NCI-H748 (cell line): ENCODE data around the gene GARRE1.
"Not testable (repeated sequence)": the region's sequence is repeated elsewhere in the genome, so short reads cannot be mapped to it uniquely, and the experiment has no call there.

Experiments used
- DNase-seq: peaks from one replicate; lab custom pipeline; 2025; ENCODE audit not compliant: unreplicated experiment; lab: John Stamatoyannopoulos, UW

GARRE1 gene

GRCh38 chr19:34230820-34231219, 23.5 kb upstream of the GARRE1 start:
- DNase-seq = no peak

GRCh38 chr19:34231439-34231838, 22.9 kb upstream of the GARRE1 start:
- no peak for DNase-seq

GRCh38 chr19:34232566-34233481, 21.5 kb upstream of the GARRE1 start:
- no peak for DNase-seq

GRCh38 chr19:34235425-34235940, 18.9 kb upstream of the GARRE1 start:
- DNase-seq = no peak

GRCh38 chr19:34236035-34236987, 18.0 kb upstream of the GARRE1 start:
- no peak for DNase-seq

GRCh38 chr19:34237283-34237682, 17.1 kb upstream of the GARRE1 start:
- DNase-seq = no peak

DNA sequence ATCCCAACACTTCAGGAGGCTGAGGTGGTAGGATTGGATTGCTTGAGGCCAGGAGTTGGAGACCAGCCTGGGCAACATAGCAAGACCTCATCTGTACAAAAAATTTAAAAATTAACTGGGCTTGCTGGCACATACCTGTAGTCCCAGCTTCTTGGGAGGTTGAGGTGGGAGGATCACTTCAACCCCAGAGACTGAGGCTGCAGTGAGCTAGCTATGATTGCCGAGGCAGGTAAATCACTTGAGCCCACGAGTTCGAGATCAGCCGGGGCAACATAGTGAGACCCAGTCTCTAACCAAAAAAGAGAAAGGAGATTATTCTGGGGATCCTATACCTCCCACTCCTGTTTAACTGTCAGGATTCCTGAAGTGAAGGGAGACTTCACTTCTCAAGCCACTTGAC, 16.4 kb upstream of the GARRE1 start:
- DNase-seq = no peak

DNA sequence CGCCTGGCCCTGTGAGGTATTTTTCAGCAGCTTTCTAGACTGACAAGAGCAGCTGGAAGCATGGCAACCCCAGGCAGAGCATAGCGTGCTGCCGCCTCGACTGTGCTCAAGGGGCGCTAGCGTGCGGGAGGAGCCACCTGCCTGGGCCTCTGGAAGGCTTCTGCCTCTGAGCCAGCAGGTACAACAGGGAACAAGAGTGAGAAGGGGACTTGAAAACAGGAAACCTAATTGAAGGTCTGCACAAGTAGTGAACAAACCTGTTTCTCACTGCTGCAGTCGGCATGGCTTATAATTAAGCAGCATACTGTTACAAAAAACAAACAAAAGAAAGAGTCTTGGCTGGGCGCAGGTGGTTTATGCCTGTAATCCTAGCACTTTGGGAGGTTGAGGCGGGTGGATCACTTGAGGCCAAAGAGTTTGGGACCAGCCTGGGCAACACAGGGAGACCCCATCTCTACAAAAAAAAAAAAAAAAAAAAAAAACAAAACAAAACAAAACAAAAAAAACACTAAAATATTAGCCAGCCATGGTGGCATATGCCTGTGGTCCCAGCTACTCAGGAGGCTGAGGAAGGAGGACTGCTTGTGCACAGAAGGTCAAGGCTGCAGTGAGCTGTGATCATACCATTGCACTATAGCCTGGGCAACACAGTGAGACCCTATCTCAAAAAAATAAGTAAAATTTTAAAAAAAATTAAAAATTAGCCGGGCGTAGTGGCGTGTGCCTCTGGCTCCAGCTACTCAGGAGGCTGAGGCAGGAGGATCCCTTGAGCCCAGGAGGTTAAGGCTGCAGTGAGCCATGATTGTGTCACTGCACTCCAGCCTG, 12.6 kb upstream of the GARRE1 start:
- DNase-seq = peak; percentile 84

- not testable (repeated sequence) for DNase-seq
These were observed 11.0 kb upstream of the GARRE1 start for GRCh38 chr19:34243138-34243875.

- no peak for DNase-seq
These were observed 10.3 kb upstream of the GARRE1 start for GRCh38 chr19:34243876-34244578.

DNA sequence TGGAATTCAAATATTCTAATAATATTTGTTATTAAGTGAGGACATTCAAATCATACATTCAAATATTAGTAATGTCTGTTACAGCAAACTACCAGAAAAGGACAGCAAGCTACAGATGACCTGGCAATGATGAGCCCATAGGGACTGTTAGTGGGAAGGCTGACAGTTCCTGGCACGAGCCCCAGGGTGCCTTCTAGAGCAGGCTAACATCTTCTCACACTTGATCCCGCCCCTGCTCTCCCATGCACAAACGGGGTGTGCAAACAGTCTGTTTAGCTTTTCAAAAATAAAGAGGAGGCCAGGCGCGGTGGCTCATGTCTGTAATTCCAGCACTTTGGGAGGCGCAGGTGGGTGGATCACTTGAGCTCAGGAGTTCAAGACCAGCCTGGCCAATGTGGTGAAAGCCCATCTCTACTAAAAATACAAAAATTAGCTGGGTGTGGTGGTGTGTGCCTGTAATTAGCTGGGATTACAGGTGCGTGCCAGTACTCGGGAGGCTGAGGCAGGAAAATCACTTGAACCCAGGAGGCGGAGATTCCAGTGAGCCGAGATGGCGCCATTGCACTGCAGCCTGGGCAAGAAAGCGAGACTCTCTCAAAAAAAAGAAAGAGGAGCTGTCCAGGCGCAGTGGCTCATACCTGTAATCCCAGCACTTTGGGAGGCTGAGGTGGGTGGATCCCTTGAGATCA, 9.6 kb upstream of the GARRE1 start:
- DNase-seq = no peak

- DNase-seq = no peak
These were observed 8.0 kb upstream of the GARRE1 start for GRCh38 chr19:34246340-34246739.

DNA sequence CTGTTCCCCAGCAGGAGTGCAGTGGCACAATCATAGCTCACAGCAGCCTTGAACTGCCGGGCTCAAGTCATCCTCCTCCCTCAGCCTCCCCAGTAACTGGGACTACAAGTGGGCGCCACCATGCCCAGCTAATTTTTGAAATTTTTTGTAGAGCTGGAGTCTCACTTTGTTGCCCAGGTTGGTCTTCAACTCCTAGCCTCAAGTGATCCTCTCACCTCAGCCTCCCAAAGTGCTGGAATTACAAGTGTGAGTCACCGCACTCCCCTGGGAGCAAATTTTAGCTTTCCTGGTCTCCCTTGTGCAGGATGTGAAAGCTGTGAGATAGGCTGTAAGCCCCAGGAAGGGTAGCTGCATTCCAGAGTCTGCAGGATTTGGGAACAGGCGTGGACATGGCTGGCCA, 5.4 kb upstream of the GARRE1 start:
- no peak for DNase-seq

DNA sequence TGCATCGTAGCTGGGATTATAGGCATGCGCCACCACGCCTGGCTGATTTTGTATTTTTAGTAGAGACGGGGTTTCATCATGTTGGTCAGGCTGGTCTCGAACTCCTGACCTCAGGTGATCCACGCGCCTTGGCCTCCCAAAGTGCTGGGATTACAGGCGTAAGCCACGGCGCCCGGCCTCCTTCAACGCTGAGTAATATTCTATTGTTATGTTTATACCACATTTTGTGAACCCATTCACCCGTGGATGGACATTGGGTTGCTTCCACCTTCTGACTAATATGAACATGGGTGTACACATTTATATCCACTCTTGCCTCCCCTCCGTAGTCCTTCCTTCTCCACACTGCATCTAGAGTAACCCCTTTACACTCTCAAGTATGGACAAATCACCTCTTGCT, 1.2 kb upstream of the GARRE1 start:
- DNase-seq = not testable (repeated sequence)

- DNase-seq = not testable (repeated sequence)
These were observed 691 bp upstream of the GARRE1 start for GRCh38 chr19:34253681-34254045.

DNA sequence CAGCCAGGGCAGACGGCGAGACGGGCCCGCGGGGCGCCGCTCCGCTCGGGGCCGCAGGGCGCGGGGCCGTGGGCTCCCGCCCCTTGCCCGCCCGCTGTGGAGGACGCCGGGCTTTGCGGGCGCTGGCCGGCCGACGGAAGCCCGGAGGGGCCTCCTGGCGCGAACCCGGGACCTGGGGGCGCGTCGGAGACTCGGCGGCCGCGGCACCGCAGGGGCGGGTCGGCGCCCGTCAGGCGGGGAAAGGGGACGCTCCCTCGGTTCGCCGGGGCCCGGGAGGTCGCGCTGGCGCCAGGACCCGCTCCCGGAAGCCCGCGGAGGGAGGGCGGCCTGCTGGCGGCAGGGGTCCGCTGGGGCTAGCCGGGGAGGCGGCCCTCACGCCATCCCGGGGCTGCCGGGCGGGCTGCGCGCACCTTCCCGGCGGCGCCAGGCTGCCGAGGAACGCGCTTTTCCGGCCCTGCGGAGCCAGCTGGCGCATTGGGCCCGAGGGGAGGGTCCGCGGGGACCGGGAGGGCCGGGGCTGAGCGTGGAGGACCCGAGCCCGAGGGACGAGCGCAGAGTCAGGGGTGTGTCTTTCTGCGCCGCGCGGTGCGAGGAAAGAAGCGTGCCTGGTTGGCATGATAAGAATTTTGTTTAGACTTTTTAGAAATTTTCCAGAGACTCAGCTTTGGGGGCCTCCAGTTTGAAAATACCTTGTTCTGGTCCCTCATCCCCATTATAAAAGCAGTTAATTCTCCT, 511 bp downstream of the GARRE1 start:
- peak; percentile 85 for DNase-seq

DNA sequence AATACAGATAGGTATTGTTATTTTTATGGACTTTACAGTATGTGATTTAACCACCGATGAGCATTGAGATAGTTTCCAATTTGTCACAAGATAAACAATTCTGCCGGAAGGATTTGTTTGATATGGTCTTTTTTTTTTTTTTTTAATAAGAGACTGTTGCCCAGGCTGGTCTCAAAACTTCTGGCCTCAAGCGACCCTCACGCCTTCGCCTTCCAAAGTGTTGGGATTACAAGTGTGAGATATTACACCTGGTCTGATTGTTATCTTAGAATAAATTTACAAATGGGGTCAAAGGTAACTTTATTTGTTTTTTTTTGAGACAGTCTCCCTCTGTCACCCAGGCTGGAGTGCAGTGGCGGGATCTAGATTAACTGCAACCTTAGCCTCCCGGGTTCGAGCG, 1.2 kb downstream of the GARRE1 start:
- DNase-seq = no peak
